Thoracic aorta (tissue), 2 donors: Measurements from ENCODE around the gene ZNF732. TPM values are rescaled to one million over a fixed set of nuclear protein-coding genes. Genes with fewer than 3 reads are reported as not detected.

Source experiments
- ATAC-seq: fragments of 150-250 bp; one replicate; pipeline ENCODE4 v1.8.0; 2017; ENCODE audit warnings: low read depth; ENCODE audit not compliant: insufficient number of reproducible peaks, low FRiP score
- DNase-seq: peaks from one replicate; pipeline ENCODE4 v3.0.0-alpha.2; 2020; ENCODE audit warnings: low spot score
- H3K27ac ChIP-seq, 2 donors: fragments of 200-600 bp; sonication (generic); 1 replicate in 1 of 2; 2 replicates in 1 of 2; pipeline ENCODE4 v1.5.1; 2016; ENCODE audit warnings: mild to moderate bottlenecking in 2 of 2, moderate library complexity in 2 of 2
- H3K27me3 ChIP-seq: fragments of 200-600 bp; sonication (generic); replicated peaks from 2 replicates; pipeline ENCODE4 v1.6.0; 2016; ENCODE audit warnings: mild to moderate bottlenecking; ENCODE audit not compliant: insufficient read depth
- H3K36me3 ChIP-seq: fragments of 200-600 bp; sonication (generic); one replicate; pipeline ENCODE4 v1.5.1; 2016
- H3K4me1 ChIP-seq, 2 donors: fragments of 200-600 bp; sonication (generic); 1 replicate in 1 of 2; 2 replicates in 1 of 2; pipeline versions ENCODE4 v1.5.1 to v1.6.0; 2016; ENCODE audit warnings: low read depth in 2 of 2, mild to moderate bottlenecking in 1 of 2; ENCODE audit not compliant: control insufficient read depth in 1 of 2
- H3K4me3 ChIP-seq: fragments of 200-600 bp; sonication (generic); 2 replicates; pipeline ENCODE4 v1.5.1; 2016; ENCODE audit warnings: mild to moderate bottlenecking
- H3K9me3 ChIP-seq: fragments of 200-600 bp; sonication (generic); 2 replicates; pipeline ENCODE4 v1.5.1; 2016
- total RNA-seq, 2 donors: library from RNA; depleted of rRNA; stranded (reverse); fragments of >200 nt; gene quantifications; one replicate each; pipeline versions ENCODE4 v1.1.0 to v1.2.3, GENCODE V29; 2016
- TF ChIP-seq, protein P1 (sequence below): fragments of 200-600 bp; sonication (generic); IDR thresholded peaks from one replicate; pipeline ENCODE4 v1.5.1; 2019; ENCODE audit warnings: antibody characterized with exemption

ZNF732 gene
- total RNA-seq, 2 donors from 2014 or later, result 0.27 to 4.7 TPM

DNA sequence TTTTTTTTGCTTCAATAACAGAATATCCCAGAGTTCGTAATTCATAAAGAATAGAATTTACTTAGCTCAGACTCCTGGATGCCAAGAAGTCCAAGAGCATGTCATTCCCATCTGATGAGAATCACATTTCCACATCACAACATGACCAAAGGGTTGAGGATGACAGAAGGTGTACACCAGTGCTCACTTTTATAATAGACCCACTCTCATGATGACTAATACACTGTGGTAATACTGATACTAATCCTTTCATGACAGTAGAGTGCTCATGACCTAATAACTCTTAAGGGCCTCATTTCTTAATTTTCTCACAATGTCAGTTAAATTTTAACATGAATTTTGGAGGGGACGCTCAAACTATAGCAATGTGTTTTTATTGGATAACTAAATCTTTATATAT lies 69.2 kb downstream of the ZNF732 start:
- H3K9me3 ChIP-seq, result no peaks in the 10 kb centered on the region
- no peaks in the 10 kb centered on the region for H3K27me3 ChIP-seq
- H3K4me3 ChIP-seq, result no peak overlapping the region
- no peaks in the 10 kb centered on the region for H3K4me1 ChIP-seq
- no peak for ATAC-seq
- no peaks in the 10 kb centered on the region for H3K36me3 ChIP-seq
- TF ChIP-seq, protein P1, sequence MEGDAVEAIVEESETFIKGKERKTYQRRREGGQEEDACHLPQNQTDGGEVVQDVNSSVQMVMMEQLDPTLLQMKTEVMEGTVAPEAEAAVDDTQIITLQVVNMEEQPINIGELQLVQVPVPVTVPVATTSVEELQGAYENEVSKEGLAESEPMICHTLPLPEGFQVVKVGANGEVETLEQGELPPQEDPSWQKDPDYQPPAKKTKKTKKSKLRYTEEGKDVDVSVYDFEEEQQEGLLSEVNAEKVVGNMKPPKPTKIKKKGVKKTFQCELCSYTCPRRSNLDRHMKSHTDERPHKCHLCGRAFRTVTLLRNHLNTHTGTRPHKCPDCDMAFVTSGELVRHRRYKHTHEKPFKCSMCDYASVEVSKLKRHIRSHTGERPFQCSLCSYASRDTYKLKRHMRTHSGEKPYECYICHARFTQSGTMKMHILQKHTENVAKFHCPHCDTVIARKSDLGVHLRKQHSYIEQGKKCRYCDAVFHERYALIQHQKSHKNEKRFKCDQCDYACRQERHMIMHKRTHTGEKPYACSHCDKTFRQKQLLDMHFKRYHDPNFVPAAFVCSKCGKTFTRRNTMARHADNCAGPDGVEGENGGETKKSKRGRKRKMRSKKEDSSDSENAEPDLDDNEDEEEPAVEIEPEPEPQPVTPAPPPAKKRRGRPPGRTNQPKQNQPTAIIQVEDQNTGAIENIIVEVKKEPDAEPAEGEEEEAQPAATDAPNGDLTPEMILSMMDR, result no peak
- no peak overlapping the region for H3K27ac ChIP-seq
- DNase-seq, result no peak

- Histone ChIP-seq H3K36me3 (no peaks in the 10 kb centered on the region), H3K4me3 (no peak overlapping the region), H3K27me3 (no peaks in the 10 kb centered on the region), H3K9me3 (no peaks in the 10 kb centered on the region), H3K27ac (no peak overlapping the region), H3K4me1 (no peaks in the 10 kb centered on the region)
- TF ChIP-seq, protein P1, result no peak
- no peak for DNase-seq
- ATAC-seq, result no peak
Observed at GRCh38 chr4:234178-234577, 71.1 kb downstream of the ZNF732 start.

- TF ChIP-seq, protein P1, result no peak
- no peak for ATAC-seq
- Histone ChIP-seq H3K27ac (no peak overlapping the region), H3K27me3 (no peaks in the 10 kb centered on the region), H3K4me3 (no peak overlapping the region), H3K36me3 (no peaks in the 10 kb centered on the region), H3K4me1 (no peaks in the 10 kb centered on the region), H3K9me3 (peaks cover 4% of the 10 kb centered on the region)
- no peak for DNase-seq
Observed at GRCh38 chr4:223913-224497, 81.3 kb downstream of the ZNF732 start.

Other genes starting within 250 kb of the ZNF732 start
- gene ZNF718, start 181.0 kb downstream of the ZNF732 start, total RNA-seq, result 10 to 100 TPM; 10.4 to 11.5 TPM
- gene ZNF141, start 32.3 kb upstream of the ZNF732 start, total RNA-seq, result 10 to 100 TPM; 18.5 to 25.4 TPM
- gene ZNF721, start 193.7 kb upstream of the ZNF732 start, total RNA-seq, result 10 to 100 TPM; 12.2 to 45.5 TPM
- gene PIGG, start 193.7 kb upstream of the ZNF732 start, total RNA-seq, result 10 to 100 TPM; 46.6 to 74.3 TPM